ENCODE measurements around the gene LTV1. TPM values are rescaled to one million over a fixed set of nuclear protein-coding genes. Genes with fewer than 3 reads are reported as not detected.

Gene LTV1
- total RNA-seq, 2 experiments from 2014 or later = 27.0 to 28.5 TPM

DNA sequence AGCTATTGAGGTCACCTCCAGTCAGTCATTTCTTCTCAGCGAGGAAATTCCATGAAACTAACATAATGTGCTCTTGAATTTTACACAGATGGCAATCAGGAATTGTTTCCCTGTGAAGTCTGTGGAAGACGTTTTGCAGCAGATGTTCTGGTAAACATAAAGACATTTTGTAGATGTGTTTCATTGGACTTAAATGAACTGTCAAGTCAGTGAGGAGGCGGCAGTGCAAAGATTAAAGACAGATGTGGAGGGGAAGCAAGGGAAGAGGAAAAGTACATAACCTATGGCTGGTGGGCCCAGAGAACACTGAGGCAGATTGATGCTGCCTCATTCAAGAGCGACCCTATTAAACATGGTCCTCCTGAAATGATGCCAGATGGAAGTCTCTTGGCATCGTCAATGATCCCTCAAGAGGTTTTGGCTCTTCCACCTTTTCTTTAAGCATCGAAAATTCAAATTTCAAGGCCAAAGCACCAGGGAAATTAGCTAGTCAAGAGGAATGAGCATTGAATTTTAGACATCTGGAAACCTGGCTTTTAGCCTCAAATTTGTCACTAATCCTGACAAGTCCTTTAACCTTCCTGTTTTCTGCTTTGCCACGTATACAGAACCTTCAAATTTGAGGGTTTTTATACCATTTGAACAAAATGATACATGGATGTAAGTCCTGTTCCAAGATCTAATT, 41.2 kb downstream of the LTV1 start:
- no peak overlapping the region for H3K4me3 Mint-ChIP-seq
- TF ChIP-seq, protein P1, sequence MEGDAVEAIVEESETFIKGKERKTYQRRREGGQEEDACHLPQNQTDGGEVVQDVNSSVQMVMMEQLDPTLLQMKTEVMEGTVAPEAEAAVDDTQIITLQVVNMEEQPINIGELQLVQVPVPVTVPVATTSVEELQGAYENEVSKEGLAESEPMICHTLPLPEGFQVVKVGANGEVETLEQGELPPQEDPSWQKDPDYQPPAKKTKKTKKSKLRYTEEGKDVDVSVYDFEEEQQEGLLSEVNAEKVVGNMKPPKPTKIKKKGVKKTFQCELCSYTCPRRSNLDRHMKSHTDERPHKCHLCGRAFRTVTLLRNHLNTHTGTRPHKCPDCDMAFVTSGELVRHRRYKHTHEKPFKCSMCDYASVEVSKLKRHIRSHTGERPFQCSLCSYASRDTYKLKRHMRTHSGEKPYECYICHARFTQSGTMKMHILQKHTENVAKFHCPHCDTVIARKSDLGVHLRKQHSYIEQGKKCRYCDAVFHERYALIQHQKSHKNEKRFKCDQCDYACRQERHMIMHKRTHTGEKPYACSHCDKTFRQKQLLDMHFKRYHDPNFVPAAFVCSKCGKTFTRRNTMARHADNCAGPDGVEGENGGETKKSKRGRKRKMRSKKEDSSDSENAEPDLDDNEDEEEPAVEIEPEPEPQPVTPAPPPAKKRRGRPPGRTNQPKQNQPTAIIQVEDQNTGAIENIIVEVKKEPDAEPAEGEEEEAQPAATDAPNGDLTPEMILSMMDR (IDR thresholded peaks at IDR 0.05) = no peak
- H3K36me3 Mint-ChIP-seq (ENCODE audit: low read depth) = peaks cover 6% of the 10 kb centered on the region
- no peak for ATAC-seq (ENCODE audit: poor library complexity)
- POLR2A ChIA-PET = no interaction called here
- no peak for DNase-seq
- Histone ChIP-seq H3K27ac (ENCODE audit: low read depth in 1 of 2, low read length in 2 of 2) (no peak overlapping the region), H3K36me3 (ENCODE audit: insufficient read depth, low read length) (no peaks in the 10 kb centered on the region), H3K9me3 (ENCODE audit: control insufficient read depth in 1 of 2, insufficient read depth in 1 of 2, low read length in 2 of 2) (no peaks in the 10 kb centered on the region), H3K4me1 (ENCODE audit: insufficient read depth, low read length) (no peaks in the 10 kb centered on the region), H3K4me3 (ENCODE audit: low read length) (no peak overlapping the region), H3K27me3 (ENCODE audit: control insufficient read depth in 1 of 2, insufficient read depth in 2 of 2, low read length in 2 of 2) (no peaks in the 10 kb centered on the region)
- intact Hi-C loops (cut with DNase I, micrococcal nuclease) = no loop called here
- no peaks in the 10 kb centered on the region for H3K9me3 Mint-ChIP-seq
- CTCF ChIA-PET = no interaction called here
- H3K27ac Mint-ChIP-seq = no peak overlapping the region
- no peaks in the 10 kb centered on the region for H3K4me1 Mint-ChIP-seq (ENCODE audit: low read depth)
- H3K27me3 Mint-ChIP-seq = no peaks in the 10 kb centered on the region

DNA sequence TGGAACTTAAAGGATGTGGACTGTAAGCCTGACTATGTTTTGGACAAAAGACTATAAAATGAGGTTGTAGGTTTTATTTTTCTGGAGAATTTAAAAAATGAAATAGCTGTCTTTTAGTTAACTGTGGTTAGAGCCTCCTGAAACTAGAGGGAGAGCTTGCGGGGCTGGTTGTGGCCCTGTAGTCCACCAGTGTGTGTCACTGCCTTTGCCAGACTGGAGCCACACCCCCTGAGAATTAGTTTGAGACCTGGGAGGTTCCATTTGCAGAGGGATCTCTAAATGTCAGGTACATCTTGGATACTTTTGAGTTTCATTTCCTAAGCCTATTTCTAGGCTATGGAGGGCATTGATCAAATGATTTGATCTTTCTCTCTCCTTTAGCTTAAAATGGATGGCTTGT, 42.0 kb downstream of the LTV1 start:
- ATAC-seq (ENCODE audit: poor library complexity) = no peak
- intact Hi-C loops (cut with DNase I, micrococcal nuclease) = no loop called here
- no peaks in the 10 kb centered on the region for H3K4me1 Mint-ChIP-seq (ENCODE audit: low read depth)
- H3K27me3 Mint-ChIP-seq = no peaks in the 10 kb centered on the region
- ChIA-PET POLR2A (no interaction called here), CTCF (interaction anchor here (1.0 kb wide), 1 partner anchor 151 kb away, joined by 3 read pairs; no protein-coding TSS in a partner anchor)
- no peak overlapping the region for H3K27ac Mint-ChIP-seq
- Histone ChIP-seq H3K27ac (ENCODE audit: low read depth in 1 of 2, low read length in 2 of 2) (no peak overlapping the region), H3K36me3 (ENCODE audit: insufficient read depth, low read length) (no peaks in the 10 kb centered on the region), H3K4me1 (ENCODE audit: insufficient read depth, low read length) (no peaks in the 10 kb centered on the region), H3K9me3 (ENCODE audit: control insufficient read depth in 1 of 2, insufficient read depth in 1 of 2, low read length in 2 of 2) (no peaks in the 10 kb centered on the region), H3K4me3 (ENCODE audit: low read length) (no peak overlapping the region), H3K27me3 (ENCODE audit: control insufficient read depth in 1 of 2, insufficient read depth in 2 of 2, low read length in 2 of 2) (no peaks in the 10 kb centered on the region)
- no peak overlapping the region for H3K4me3 Mint-ChIP-seq
- DNase-seq = no peak
- TF ChIP-seq, protein P1 (IDR thresholded peaks at IDR 0.05) = no peak
- no peaks in the 10 kb centered on the region for H3K9me3 Mint-ChIP-seq
- H3K36me3 Mint-ChIP-seq (ENCODE audit: low read depth) = peaks cover 6% of the 10 kb centered on the region

DNA sequence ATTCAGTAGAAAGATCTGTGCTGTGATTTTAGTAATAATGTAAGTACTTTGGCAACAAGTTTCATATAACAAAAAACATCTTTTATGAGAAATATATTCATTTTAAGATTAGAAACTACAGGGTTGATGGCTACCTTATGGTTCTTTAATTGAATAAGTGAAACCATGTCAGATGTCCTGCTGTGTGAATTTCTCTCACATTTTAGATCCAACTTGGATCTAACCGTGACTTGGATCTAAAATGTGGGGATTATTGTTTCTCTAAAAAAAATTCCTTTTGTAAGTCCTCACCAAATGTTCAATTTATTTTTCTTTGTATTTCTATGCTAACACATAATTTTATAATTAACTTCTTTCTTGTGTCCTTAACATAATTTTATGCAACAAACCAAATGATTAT, 51.5 kb downstream of the LTV1 start:
- Mint-ChIP-seq H3K36me3 (ENCODE audit: low read depth) (no peaks in the 10 kb centered on the region), H3K27ac (no peak overlapping the region), H3K27me3 (no peaks in the 10 kb centered on the region), H3K4me1 (ENCODE audit: low read depth) (no peaks in the 10 kb centered on the region), H3K9me3 (no peaks in the 10 kb centered on the region), H3K4me3 (no peak overlapping the region)
- Histone ChIP-seq H3K4me3 (ENCODE audit: low read length) (no peak overlapping the region), H3K9me3 (ENCODE audit: control insufficient read depth in 1 of 2, insufficient read depth in 1 of 2, low read length in 2 of 2) (no peaks in the 10 kb centered on the region), H3K27me3 (ENCODE audit: control insufficient read depth in 1 of 2, insufficient read depth in 2 of 2, low read length in 2 of 2) (no peaks in the 10 kb centered on the region), H3K27ac (ENCODE audit: low read depth in 1 of 2, low read length in 2 of 2) (no peak overlapping the region), H3K36me3 (ENCODE audit: insufficient read depth, low read length) (no peaks in the 10 kb centered on the region), H3K4me1 (ENCODE audit: insufficient read depth, low read length) (no peaks in the 10 kb centered on the region)
- ChIA-PET CTCF (no interaction called here), POLR2A (no interaction called here)
- ATAC-seq (ENCODE audit: poor library complexity) (no peak), DNase-seq (no peak)
- intact Hi-C loops (cut with DNase I, micrococcal nuclease) = no loop called here
- TF ChIP-seq, protein P1 (IDR thresholded peaks at IDR 0.05) = no peak

Measured in CD4-positive, alpha-beta T cell (primary cell).